ENCODE measurements around the gene BRWD1. TPM values are rescaled to one million over a fixed set of nuclear protein-coding genes. Genes with fewer than 3 reads are reported as not detected.

Gene BRWD1
- total and polyA plus RNA-seq, 2 donors (not counting 1 experiment from before 2014, with no cell fraction given): 17.1 to 48.9 TPM

DNA sequence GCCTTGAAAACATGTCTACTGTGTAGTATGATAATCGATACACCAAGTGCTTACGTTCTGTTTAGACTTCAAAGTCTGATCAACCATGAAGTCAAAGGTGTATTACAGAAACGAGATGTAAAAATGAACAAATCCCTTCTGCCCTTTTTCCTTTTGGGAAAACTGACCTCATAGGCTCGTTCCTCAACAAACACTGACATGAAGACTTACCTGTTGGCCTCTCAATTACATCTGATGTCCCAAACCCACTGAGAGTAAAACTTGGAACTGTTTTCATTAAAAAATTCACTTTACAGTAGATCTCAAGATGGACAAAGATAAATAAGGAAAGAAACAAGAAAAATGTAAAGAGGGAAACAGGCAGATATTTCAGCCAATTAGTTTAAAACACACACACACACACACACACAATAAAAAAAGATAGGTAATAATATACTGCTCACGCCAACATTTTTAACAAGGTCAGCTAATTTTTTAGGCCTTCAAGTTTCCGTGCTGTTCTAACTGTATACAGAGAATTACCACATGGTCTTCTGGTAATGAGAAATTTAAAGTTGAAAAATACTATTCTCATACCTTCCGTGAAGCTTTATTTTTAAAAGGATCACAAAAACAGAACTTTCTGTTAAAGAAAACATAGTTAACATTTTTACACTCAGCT is 33.4 kb upstream of the BRWD1 start:
- Histone ChIP-seq H3K4me1 (ENCODE audit: control insufficient read depth, extremely low read depth, insufficient read depth, low read length) (peaks cover 6% of the 10 kb centered on the region), H3K4me3 (replicated peaks in 1 of 4; ENCODE audit: control extremely low read depth in 1 of 4, insufficient read depth in 1 of 4, low read depth in 3 of 4, low read length in 4 of 4) (peak overlapping the region; percentile 32 to 98 (median 82)), H3K27ac (ENCODE audit: insufficient read depth, low read length) (no peak overlapping the region), H3K4me2 (ENCODE audit: extremely low read depth, insufficient read depth, low read length) (peak overlapping the region; percentile 99), H4K20me1 (ENCODE audit: control insufficient read depth, extremely low read depth, insufficient read depth, low read length) (no peaks in the 10 kb centered on the region), H2AFZ (ENCODE audit: low read length) (no peak overlapping the region), H3K36me3 (ENCODE audit: control insufficient read depth, insufficient read depth, low read length) (peaks cover 4% of the 10 kb centered on the region), H3K27me3 (ENCODE audit: control insufficient read depth, insufficient read depth, low read length) (no peaks in the 10 kb centered on the region), H3K9me3 (ENCODE audit: control insufficient read depth, insufficient read depth, low read depth, low read length) (no peaks in the 10 kb centered on the region), H3K79me2 (ENCODE audit: control insufficient read depth, insufficient read depth, low read length) (peaks cover 34% of the 10 kb centered on the region), H3K9ac (ENCODE audit: insufficient read depth, low read length) (no peak overlapping the region)
- no peak for DNase-seq (ENCODE audit: low read depth in 2 of 2)
- TF ChIP-seq, protein P1, sequence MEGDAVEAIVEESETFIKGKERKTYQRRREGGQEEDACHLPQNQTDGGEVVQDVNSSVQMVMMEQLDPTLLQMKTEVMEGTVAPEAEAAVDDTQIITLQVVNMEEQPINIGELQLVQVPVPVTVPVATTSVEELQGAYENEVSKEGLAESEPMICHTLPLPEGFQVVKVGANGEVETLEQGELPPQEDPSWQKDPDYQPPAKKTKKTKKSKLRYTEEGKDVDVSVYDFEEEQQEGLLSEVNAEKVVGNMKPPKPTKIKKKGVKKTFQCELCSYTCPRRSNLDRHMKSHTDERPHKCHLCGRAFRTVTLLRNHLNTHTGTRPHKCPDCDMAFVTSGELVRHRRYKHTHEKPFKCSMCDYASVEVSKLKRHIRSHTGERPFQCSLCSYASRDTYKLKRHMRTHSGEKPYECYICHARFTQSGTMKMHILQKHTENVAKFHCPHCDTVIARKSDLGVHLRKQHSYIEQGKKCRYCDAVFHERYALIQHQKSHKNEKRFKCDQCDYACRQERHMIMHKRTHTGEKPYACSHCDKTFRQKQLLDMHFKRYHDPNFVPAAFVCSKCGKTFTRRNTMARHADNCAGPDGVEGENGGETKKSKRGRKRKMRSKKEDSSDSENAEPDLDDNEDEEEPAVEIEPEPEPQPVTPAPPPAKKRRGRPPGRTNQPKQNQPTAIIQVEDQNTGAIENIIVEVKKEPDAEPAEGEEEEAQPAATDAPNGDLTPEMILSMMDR (conservative IDR thresholded peaks at IDR 0.05 in 1 of 2, IDR thresholded peaks at IDR 0.05 in 1 of 2; ENCODE audit: low read depth in 1 of 2, low read length in 2 of 2): no peak
- TF ChIP-seq EZH2 (IDR thresholded peaks at IDR 0.05; ENCODE audit: low read length, missing control alignments): no peak

DNA sequence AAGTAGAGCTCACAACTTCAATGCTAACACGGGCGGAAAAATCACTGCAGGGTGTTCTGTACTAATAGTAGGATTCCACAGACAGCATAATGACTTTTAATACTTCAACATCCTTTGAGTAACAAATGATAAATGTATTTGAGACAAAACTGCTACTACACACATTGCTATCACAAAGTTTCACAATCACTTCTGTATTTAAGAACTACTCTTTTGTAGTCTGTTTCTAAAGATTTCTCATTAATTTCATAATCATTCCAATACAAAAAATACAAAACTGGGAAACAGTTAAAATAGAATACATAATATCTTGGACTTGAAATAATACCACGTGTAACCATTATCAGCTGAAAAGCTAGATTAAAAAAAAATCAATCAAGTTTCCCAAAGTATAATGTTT is 32.8 kb upstream of the BRWD1 start:
- Histone ChIP-seq H3K9ac (ENCODE audit: insufficient read depth, low read length) (no peak overlapping the region), H4K20me1 (ENCODE audit: control insufficient read depth, extremely low read depth, insufficient read depth, low read length) (no peaks in the 10 kb centered on the region)
- DNase-seq (ENCODE audit: low read depth in 2 of 2): no peak

DNA sequence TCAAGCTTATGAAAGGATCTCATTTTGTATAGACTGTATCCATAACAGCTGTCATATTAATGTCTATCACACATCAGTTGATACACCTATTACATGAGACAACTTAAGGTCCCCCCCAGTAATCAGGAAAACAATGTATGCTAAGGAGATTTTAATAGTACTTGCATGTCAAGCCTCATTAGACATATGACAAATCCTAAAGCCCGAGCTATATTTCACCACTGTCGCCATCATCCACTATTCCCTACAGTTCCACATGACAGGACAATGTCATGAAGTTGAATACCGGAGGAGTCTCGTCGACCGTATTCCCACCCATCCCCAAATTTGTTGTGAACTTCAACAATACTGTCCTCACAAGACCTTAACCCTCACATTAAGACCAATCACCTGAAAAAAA is 32.0 kb upstream of the BRWD1 start:
- Histone ChIP-seq H2AFZ (ENCODE audit: low read length) (no peak overlapping the region), H3K4me1 (ENCODE audit: control insufficient read depth, extremely low read depth, insufficient read depth, low read length) (peaks cover 6% of the 10 kb centered on the region), H4K20me1 (ENCODE audit: control insufficient read depth, extremely low read depth, insufficient read depth, low read length) (no peaks in the 10 kb centered on the region), H3K27me3 (ENCODE audit: control insufficient read depth, insufficient read depth, low read length) (no peaks in the 10 kb centered on the region), H3K4me2 (ENCODE audit: extremely low read depth, insufficient read depth, low read length) (peak overlapping the region; percentile 16), H3K9me3 (ENCODE audit: control insufficient read depth, insufficient read depth, low read depth, low read length) (no peaks in the 10 kb centered on the region), H3K79me2 (ENCODE audit: control insufficient read depth, insufficient read depth, low read length) (peaks cover 34% of the 10 kb centered on the region), H3K27ac (ENCODE audit: insufficient read depth, low read length) (no peak overlapping the region), H3K9ac (ENCODE audit: insufficient read depth, low read length) (no peak overlapping the region), H3K36me3 (ENCODE audit: control insufficient read depth, insufficient read depth, low read length) (peaks cover 4% of the 10 kb centered on the region), H3K4me3 (replicated peaks in 1 of 4; ENCODE audit: control extremely low read depth in 1 of 4, insufficient read depth in 1 of 4, low read depth in 3 of 4, low read length in 4 of 4) (peak overlapping the region in 1 of 4 experiments; percentile 24)
- no peak for DNase-seq (ENCODE audit: low read depth in 2 of 2)
- TF ChIP-seq EZH2 (IDR thresholded peaks at IDR 0.05; ENCODE audit: low read length, missing control alignments): no peak
- TF ChIP-seq, protein P1 (conservative IDR thresholded peaks at IDR 0.05 in 1 of 2, IDR thresholded peaks at IDR 0.05 in 1 of 2; ENCODE audit: low read depth in 1 of 2, low read length in 2 of 2): no peak

More for the DNA sequence above, 32.8 kb upstream of the BRWD1 start:
- Histone ChIP-seq H3K4me3 (replicated peaks in 1 of 4; ENCODE audit: control extremely low read depth in 1 of 4, insufficient read depth in 1 of 4, low read depth in 3 of 4, low read length in 4 of 4) (peak overlapping the region; percentile 32 to 98 (median 82)), H3K27ac (ENCODE audit: insufficient read depth, low read length) (no peak overlapping the region), H3K9me3 (ENCODE audit: control insufficient read depth, insufficient read depth, low read depth, low read length) (no peaks in the 10 kb centered on the region), H3K27me3 (ENCODE audit: control insufficient read depth, insufficient read depth, low read length) (no peaks in the 10 kb centered on the region), H3K4me1 (ENCODE audit: control insufficient read depth, extremely low read depth, insufficient read depth, low read length) (peaks cover 6% of the 10 kb centered on the region), H2AFZ (ENCODE audit: low read length) (no peak overlapping the region), H3K4me2 (ENCODE audit: extremely low read depth, insufficient read depth, low read length) (peak overlapping the region; percentile 99), H3K36me3 (ENCODE audit: control insufficient read depth, insufficient read depth, low read length) (peaks cover 4% of the 10 kb centered on the region), H3K79me2 (ENCODE audit: control insufficient read depth, insufficient read depth, low read length) (peaks cover 34% of the 10 kb centered on the region)
- TF ChIP-seq EZH2 (IDR thresholded peaks at IDR 0.05; ENCODE audit: low read length, missing control alignments): no peak
- TF ChIP-seq, protein P1 (conservative IDR thresholded peaks at IDR 0.05 in 1 of 2, IDR thresholded peaks at IDR 0.05 in 1 of 2; ENCODE audit: low read depth in 1 of 2, low read length in 2 of 2): no peak

Measured in fibroblast of lung (primary cell).